Measurements from ENCODE around the gene PRDM16. TPM values are rescaled to one million over a fixed set of nuclear protein-coding genes. Genes with fewer than 3 reads are reported as not detected.

PRDM16 gene
- total and polyA plus RNA-seq, 2 of the 13 experiments (the other 11 are each of a cell fraction or from before 2014, with no cell fraction given): 0.15 to 0.81 TPM

- Histone ChIP-seq H3K4me2 (ENCODE audit: low read depth, low read length) (no peak overlapping the region), H3K4me3 (replicated peaks in 1 of 3; ENCODE audit: insufficient read depth in 1 of 3, low read depth in 2 of 3, low read length in 3 of 3) (no peak overlapping the region), H3K27me3 (ENCODE audit: control insufficient read depth in 1 of 2, insufficient read depth in 2 of 2, low read length in 2 of 2) (peaks cover 7 to 10% of the 10 kb centered on the region in 2 experiments; a peak in 3 of 5 replicates), H3K36me3 (replicated peaks in 1 of 2; ENCODE audit: control insufficient read depth in 1 of 2, insufficient read depth in 2 of 2, low read length in 2 of 2) (no peaks in the 10 kb centered on the region), H3K9ac (ENCODE audit: insufficient read depth, low read depth, low read length) (no peak overlapping the region), H3K4me1 (ENCODE audit: insufficient read depth, low read length) (no peaks in the 10 kb centered on the region), H2AFZ (ENCODE audit: low read length) (no peak overlapping the region), H3K9me3 (ENCODE audit: low read length) (no peaks in the 10 kb centered on the region), H3K27ac (ENCODE audit: extremely low read length, insufficient read depth, low read length) (no peak overlapping the region), H4K20me1 (ENCODE audit: insufficient read depth, low read length) (no peaks in the 10 kb centered on the region), H3K79me2 (ENCODE audit: insufficient read depth, low read length) (no peaks in the 10 kb centered on the region)
- DNase-seq (ENCODE audit: low spot score) (no peak), ATAC-seq (no peak), FAIRE-seq (no peak)
- in situ Hi-C loops (cut with HindIII; ENCODE audit: extremely low pct_ligation_motif_present, low pct_unique_long_range_greater_than_20kb): no loop called here
- TF ChIP-seq PLRG1 (conservative IDR thresholded peaks at IDR 0.05) (no peak), ZNF430 (CRISPR knock-in tag; IDR thresholded peaks at IDR 0.05) (no peak)
- BruUV-seq (replicated peaks): no TSS peak
- WGBS (ENCODE audit: low lambda C conversion rate): 37% methylated on average over 2 of the region's 7 CpGs
- CTCF ChIA-PET (ENCODE audit: low intra/inter-chr PET ratio, low total read pairs): no interaction called here
- POLR2A ChIA-PET: no interaction called here
- intact Hi-C loops (cut with micrococcal nuclease; ENCODE audit: unreplicated experiment): no loop called here
These were observed 28.9 kb downstream of the PRDM16 start for GRCh38 chr1:3097861-3098260.

GRCh38 chr1:3099861-3100260, 30.9 kb downstream of the PRDM16 start:
- POLR2A ChIA-PET: no interaction called here
- intact Hi-C loops (cut with micrococcal nuclease; ENCODE audit: unreplicated experiment) (no loop called here), in situ Hi-C loops (cut with HindIII; ENCODE audit: extremely low pct_ligation_motif_present, low pct_unique_long_range_greater_than_20kb) (no loop called here)
- Histone ChIP-seq H3K27me3 (ENCODE audit: control insufficient read depth in 1 of 2, insufficient read depth in 2 of 2, low read length in 2 of 2) (peaks cover 7 to 8% of the 10 kb centered on the region in 2 experiments; a peak in 3 of 5 replicates), H3K4me2 (ENCODE audit: low read depth, low read length) (no peak overlapping the region), H3K27ac (ENCODE audit: extremely low read length, insufficient read depth, low read length) (no peak overlapping the region), H4K20me1 (ENCODE audit: insufficient read depth, low read length) (no peaks in the 10 kb centered on the region), H2AFZ (ENCODE audit: low read length) (no peak overlapping the region), H3K79me2 (ENCODE audit: insufficient read depth, low read length) (no peaks in the 10 kb centered on the region), H3K4me3 (replicated peaks in 1 of 3; ENCODE audit: insufficient read depth in 1 of 3, low read depth in 2 of 3, low read length in 3 of 3) (no peak overlapping the region), H3K9me3 (ENCODE audit: low read length) (no peaks in the 10 kb centered on the region), H3K9ac (ENCODE audit: insufficient read depth, low read depth, low read length) (no peak overlapping the region), H3K36me3 (replicated peaks in 1 of 2; ENCODE audit: control insufficient read depth in 1 of 2, insufficient read depth in 2 of 2, low read length in 2 of 2) (no peaks in the 10 kb centered on the region), H3K4me1 (ENCODE audit: insufficient read depth, low read length) (0 out of 2 replicates have a peak, but pooled peaks cover 1% of the 10 kb centered on the region)
- FAIRE-seq: no peak
- WGBS (ENCODE audit: low lambda C conversion rate): 50% methylated on average over 3 of the region's 9 CpGs
- no peak for DNase-seq (ENCODE audit: low spot score)
- TF ChIP-seq NCOA5 (CRISPR knock-in tag; IDR thresholded peaks at IDR 0.05) (no peak), ZXDC (CRISPR knock-in tag; IDR thresholded peaks at IDR 0.05) (no peak), KAT2B (IDR thresholded peaks at IDR 0.05; ENCODE audit: borderline replicate concordance, low read depth, low read length) (no peak), HIC2 (CRISPR knock-in tag; IDR thresholded peaks at IDR 0.05; ENCODE audit: low read depth) (no peak), GFI1 (CRISPR knock-in tag; IDR thresholded peaks at IDR 0.05; ENCODE audit: borderline replicate concordance) (no peak), ZNF3 (CRISPR knock-in tag; IDR thresholded peaks at IDR 0.05) (no peak), CHD4 (IDR thresholded peaks at IDR 0.05; ENCODE audit: borderline replicate concordance, low read length) (no peak), NCOR1 (IDR thresholded peaks at IDR 0.05; ENCODE audit: borderline replicate concordance, low read length) (no peak), MXD3 (CRISPR knock-in tag; IDR thresholded peaks at IDR 0.05) (no peak), TRIM22 (IDR thresholded peaks at IDR 0.05) (no peak)
- BruUV-seq (replicated peaks): no TSS peak
- ATAC-seq: no peak
- CTCF ChIA-PET (ENCODE audit: low intra/inter-chr PET ratio, low total read pairs): no interaction called here
